Activated T-cell treated with anti-CD3 and anti-CD28 coated beads for 24 hours (primary cell): ENCODE results near the gene SLC29A3.

ENCODE experiments used
- DNase-seq: peaks from one replicate; pipeline ENCODE4 v3.0.0-alpha.2; 2020; ENCODE audit warnings: low read depth

Gene SLC29A3

DNA sequence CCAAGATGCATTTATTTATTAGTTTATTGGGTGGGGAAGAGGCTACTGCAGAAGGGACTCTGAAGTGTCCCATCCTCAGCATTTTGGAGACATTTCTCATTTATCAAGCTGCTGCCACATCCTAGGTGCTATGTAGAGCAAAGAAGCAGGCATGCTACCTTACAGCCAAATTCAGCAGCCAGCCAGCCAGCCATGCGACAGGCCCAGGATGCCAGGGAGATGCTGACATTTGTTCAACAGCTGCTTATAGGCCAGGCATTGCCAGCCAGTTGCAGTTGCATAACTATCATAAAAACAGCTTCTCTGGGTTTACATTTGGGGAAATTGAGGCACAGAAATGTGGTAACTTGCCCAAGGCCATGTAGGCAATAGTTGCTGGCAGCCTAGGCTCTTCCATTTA lies 2.3 kb downstream of the SLC29A3 start:
- DNase-seq: no peak

DNA sequence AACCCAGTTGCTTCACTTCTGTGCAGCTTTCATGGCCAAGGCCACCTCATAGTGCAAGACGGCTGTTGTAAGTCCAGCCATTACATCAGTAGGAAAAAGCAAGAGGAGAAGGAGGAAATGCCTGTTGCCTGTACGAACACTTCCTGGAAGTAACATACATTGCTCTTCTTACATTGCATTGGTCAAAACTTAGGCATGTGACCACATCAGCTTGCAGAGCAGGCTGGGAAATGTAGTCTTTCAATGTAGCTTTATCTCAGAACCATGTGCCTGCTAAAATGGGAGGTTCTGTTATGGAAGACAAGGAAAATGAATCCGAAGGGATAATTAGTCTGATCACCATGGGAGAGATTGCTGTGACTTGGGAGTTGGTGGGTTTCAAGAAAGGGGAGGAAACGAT lies 4.3 kb downstream of the SLC29A3 start:
- no peak for DNase-seq

DNA sequence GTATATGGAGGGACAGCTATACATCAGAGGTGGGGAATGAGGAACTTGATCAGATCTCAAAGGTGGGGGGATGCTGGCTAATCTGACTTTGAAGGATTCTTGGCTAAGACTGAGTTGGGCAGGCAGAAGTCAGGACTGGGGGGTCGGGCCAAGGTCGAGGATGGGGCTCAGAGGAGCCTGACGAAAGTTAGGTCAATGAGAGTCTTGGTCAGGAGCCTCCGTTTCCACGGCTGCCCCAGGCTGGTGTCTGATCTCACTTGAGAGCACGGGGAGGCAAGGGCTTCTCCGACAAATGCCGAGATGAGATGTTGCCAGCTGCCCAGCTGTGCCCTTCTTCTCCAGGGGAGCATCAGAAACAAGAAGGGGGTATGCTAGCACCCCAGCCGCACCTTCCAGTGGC lies 5.7 kb downstream of the SLC29A3 start:
- DNase-seq: no peak

DNA sequence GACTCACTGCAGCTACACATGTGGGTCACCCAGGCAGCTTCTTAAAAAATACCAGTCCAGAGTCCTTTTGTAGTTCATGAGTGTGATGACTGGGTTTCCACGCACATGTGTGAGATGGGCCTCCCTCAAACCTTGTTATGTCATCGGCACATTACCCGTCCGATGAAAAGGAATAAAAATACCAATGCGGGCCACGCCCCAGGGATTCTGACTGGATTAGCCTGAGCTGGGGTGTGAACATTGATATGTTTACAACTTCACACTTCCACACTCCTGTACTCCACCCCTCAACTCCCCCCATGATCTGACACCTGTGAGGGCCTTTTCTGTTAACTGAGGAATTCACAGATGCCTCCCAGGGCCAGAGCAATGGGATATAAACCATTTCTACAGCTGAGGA lies 6.2 kb downstream of the SLC29A3 start:
- DNase-seq: no peak

DNA sequence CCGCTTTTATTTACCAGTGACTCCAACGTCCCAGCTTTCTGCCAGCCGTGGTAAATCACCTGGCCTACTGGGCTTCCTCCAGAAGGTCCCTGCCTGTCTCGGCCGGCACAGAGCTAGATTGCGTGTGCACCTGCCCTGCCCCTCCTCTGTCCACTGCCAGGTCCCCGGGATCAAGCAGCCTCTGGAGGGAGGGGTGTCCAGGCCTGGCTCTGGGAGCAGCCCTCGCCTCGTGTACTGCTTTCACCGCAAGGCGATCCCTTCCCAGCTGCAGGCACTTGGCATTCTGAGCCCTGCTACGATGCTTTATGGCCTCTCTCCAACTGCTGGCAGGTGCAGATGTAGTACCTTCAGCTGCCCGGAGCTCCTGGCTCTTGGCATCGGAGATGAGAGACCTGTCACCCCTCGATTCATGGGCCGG lies 7.4 kb downstream of the SLC29A3 start:
- no peak for DNase-seq

DNA sequence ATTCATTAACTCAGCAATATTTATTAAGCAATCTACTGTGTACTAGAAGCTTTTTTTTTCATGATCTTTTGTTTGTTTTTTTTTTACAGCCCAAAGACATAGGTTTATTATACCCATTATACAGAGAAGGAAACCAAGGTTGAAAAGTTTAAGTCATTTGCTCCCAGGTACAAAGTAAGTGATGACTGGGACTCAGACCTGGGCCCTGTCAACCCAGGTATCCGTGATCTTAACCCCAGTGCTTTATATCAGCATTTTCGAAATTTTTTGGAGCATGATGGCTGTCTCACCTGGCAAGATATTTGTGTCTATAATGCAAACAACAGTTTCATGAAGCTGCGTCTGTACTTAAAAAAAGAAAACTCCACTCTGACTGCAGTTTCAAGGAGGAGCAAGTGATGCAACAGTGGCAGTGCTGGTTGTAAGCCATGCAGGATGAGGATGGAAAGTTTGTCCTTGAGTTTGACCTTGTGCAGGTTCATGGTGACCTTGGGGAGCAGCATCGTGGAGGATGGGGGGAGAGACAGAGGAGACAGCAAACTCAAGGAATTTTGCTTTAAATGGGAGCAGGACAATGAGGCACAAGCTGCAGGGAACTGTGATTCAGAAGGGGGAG lies 11.8 kb downstream of the SLC29A3 start:
- no peak for DNase-seq

DNA sequence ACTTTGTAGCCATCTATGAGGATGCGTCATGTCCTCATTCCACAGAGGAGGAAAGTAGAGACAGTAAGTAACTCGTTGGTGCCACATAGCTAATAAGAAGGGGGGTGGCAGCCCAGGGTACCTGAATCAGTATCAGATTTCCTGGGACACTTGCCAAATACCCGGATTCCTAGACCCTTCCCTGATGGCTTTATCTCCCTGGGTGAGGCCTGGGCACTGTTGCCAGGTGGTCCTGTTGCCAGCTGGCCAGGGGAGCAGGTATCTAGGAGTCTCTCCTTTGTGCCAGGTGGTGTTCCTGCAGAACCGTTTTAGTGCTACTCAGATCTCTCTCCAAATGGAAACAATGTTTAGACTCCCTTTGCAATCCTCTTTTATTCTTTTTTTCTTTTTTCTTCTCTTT lies 12.7 kb downstream of the SLC29A3 start:
- no peak for DNase-seq

DNA sequence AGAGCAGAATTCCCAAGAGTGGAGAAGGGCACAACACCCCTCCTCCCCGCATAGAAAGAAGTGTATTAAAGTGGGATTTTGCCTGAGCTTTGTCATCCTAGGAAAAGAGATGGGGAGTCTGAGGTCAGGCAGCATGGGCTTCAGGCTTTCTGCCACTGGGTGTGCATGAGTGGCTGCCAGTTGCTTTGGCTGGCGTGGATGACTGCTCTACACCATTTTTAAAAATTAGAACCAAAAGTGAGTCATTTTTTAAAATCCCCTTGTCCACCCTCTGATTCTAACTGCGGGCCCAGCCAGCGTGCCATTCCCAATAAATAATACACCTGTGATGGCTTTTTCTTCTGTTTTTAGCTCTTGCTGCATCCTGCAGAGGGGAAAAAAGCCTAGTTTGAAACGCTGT lies 13.4 kb downstream of the SLC29A3 start:
- DNase-seq: no peak

DNA sequence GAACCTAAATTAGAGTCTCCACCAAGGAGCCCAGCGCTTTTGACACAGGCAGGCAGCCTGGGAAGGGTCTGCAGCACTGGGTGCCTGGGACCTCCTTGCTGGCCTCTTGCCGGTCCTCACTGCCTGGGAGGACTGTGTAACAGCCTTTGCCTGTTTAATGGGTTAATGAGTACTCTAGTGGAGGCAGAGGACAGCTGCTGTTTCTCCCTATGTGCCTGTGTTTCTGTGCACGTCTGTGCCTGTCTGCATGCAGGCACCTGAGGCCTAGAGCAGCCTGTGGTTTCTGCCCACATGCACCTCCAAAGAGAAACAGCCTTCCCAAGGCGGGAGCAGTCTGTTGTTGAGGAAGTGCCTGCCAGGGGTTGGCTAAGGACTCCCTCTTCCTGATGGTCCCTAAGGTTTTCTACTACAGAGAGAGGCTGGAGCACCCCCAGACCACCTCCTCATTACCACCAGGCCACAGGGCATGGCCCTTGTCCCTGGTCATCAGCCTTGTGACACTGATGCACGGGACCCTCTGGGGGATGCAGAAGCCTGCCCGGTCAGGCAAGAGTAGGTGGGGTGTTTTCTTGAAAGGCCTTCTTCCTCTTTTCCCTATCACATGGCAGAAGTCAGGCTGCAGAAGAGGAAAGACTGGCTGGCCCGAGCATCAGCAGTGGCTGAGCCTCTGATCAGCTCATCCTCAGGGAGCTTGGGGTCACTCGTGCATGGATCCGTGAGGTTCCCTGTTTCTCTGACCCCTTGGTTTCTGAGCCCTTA lies 14.2 kb downstream of the SLC29A3 start:
- no peak for DNase-seq

DNA sequence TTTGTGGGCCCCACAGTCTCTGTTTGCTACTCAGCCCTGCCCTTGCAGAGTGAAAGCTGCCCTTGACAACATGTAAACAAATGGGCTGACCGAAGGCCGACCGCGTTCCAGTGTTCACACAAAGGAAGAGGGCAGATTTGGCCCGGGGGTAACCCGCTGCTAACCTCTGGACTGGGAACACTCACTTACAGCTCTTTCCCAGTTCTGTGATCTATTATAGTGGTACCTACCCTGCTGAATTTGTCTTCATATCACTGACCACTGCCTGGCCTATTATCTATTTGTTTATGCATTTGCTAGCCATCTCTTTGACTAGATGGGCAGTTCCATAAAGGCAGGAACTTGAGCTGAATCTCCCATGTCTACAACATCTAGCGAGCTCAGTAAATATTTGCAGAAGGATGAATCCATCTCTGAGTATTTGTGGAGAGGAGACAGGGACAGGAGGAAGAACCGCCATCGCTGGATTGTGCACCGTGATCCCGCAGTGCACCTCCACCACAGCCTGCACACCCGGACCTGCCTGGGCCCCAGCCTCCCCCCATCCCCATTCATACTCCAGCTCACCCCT lies 15.2 kb downstream of the SLC29A3 start:
- no peak for DNase-seq

DNA sequence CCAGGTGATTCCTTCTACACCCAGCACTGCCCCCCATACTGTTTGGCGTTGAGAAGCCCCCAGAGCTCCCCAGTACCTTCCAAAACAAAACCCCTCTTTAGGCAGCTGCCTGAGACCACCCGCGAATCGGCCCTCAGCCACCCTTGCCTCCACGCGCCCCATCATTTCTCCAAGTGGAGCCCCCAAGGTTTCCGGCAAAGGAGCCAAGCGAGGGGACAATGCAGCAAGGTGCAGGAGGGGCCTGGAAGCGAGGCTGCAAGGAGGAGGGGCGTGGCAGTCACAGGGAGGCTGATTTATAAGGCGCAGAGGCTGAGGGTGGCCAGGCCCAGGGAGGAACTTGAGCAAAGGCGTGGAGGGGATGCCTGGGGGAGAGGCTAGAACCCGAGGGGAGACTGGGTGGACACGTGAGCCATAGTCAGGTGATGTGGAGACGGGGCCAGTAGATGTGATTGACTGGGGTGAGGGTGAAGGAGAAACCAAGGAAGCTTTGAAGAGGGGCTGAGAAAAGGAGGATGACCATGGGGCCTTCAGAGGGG lies 16.2 kb downstream of the SLC29A3 start:
- no peak for DNase-seq

DNA sequence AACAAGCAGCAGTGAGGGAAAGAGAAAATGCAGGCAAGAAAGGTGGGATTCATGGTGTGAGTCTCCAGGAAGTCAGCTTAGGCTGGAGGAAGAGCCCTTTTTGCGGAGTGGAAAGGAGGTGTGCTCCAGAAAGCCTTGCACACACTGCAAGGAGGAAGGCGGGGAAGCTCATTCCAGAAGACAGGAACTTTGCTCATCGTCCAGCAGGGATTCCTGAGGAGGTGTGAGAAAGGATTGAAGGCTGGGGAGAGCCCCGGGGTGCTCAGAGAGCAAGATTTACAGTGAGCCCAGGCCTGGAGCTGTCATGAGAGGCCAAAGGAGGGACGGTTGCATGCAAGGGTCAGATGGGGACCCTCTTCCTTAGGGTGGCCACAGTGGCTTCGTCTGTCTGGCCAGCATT lies 17.6 kb downstream of the SLC29A3 start:
- no peak for DNase-seq

DNA sequence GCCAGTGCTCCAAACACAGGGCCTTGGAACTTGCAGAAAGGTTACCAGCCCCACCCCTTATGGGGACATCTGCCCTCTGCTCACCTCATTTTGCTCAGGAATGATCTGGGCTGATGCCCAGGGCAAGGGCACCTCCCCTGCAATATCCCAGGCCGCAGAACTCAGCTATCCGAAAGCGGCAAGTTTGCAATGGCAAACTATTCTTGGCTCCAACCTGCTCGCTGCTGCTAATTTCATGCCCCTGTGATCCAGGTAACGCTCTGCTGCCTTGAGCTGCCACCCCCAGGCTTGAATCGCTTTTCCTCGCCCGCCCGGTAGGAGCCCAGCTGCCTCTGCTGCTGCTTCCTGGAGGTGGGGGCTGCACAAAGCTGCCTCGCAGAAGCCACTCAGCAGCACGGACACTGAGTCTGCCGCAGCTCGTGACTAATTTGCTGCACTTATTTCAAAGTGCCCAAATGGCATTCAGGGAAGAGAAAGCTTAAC lies 18.2 kb downstream of the SLC29A3 start:
- DNase-seq: no peak

DNA sequence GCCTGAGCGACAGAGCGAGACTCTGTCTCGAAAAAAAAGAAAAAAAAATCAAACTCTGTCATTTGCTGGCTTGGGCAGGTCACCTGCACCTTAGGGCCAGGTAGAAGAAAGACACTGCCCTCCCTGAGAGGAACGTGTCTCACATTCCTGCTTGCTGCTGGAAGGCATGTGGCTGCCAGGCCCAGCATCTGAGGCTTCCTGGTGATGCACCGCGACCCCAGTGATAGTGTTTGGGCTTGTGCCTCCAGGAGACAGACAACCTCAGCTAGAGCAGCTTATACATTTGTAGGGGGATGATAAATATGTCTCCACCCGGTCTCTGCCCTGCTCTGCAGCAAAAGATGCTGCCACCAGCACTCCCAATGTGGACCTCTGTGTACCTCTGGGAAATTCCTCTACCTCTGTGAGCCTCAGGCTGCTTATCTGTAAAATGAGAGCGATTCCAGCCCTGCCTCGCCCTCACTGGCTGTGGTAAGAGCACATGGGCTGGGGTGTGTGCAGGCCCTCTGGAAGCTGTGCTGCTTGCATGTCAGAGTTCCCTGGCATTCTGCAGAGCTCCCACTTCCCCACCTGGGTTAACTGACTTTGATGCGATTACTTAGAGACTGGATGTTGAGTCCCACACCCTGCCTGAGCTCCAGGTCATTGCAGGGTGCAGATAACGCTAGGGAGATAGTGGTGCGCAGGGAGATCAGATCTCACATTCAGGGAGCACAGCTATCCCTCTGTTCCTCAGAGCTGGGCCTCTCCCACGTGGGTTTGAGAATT lies 19.9 kb downstream of the SLC29A3 start:
- no peak for DNase-seq

DNA sequence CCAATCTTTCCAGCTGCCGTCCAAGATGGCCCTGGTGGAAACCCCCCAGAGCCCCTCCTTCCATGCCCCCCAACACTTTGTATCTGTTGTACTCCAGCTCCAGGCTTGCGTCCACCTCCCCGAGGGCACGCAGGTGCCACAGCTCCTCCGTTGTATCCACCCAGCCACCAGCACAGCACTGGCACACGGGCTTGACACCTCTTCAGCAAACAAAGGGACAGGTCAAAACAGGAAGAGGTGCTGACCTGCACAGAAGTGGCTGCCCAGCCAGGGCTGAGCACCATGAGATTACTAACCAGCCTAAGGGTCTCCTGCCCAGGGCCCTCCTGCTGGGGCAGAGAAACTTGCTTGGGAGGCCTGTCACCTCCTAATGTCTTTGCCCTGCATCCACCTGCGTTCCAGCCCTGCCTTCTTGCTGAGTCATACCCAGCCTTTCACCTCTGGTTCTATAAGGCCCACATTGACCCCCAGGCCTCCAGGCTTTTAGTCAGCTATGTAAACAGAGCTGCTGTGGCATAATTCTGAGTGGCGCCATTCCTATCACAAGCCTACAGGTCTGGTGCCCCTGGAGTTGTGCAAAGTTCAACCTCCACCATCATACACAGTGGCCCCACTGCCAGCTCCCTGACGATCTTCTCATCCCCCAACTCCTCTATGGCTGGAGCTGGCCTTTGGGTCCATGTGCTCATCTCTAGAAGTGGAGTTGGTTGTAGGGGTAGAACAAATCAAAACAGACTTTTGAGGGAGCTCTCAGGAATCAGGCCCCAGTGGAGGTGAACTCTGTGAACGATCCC lies 20.9 kb downstream of the SLC29A3 start:
- no peak for DNase-seq

DNA sequence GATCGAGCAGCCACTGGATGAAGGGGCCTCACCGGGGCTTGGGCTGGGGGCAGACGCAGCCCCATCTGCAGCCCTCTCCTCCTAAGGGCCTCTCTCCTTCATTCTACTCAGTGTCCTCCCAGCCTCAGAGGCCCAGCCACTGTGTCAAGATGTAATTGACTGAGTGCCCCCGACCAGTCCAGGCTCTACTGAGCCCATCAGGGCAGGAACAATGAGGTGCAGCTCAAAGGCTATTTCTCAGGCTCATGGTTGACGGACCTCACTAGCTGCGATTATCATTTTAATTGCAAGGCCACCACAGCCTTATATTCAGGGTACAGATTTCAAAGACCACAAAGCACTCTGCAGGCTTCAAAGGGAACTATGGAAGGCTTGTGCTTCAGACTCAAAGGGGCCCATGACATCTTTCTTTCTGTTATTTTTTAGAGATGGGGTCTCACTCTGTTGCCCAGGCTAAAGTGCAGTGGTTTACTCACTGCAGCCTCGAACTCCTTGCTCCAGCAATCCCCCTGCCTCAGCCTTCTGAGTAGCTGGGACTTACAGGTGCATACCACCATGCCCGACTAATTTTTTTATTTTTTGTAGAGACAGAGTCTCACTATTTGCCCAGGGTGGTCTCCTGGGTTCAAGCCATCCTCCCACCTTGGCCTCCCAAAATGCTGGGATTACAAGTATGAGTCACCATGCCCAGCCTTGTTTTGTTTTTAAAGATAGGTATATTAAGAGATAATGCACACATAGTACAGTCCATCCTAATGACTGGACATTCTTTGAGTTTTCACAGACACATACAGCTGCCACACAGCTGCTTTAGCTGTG lies 23.7 kb downstream of the SLC29A3 start:
- DNase-seq: no peak

DNA sequence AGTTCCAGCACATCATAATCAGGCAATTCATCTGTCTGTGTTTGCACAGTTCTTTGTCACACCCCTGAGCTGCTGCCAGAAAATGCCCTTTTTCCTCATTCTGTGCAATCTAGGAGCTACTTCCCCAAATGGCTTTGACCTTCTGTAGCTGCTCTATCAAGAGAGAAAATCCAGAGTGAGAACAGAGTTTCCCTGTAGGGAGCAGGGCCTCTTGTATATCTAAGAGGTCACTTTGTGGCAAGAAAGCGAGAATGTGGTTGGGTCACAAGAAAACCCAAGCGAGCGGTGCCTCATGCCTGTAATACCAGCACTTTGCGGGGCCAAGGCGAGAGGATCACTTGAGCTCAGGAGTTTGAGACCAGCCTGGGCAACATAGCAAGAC lies 24.3 kb downstream of the SLC29A3 start:
- DNase-seq: no peak

DNA sequence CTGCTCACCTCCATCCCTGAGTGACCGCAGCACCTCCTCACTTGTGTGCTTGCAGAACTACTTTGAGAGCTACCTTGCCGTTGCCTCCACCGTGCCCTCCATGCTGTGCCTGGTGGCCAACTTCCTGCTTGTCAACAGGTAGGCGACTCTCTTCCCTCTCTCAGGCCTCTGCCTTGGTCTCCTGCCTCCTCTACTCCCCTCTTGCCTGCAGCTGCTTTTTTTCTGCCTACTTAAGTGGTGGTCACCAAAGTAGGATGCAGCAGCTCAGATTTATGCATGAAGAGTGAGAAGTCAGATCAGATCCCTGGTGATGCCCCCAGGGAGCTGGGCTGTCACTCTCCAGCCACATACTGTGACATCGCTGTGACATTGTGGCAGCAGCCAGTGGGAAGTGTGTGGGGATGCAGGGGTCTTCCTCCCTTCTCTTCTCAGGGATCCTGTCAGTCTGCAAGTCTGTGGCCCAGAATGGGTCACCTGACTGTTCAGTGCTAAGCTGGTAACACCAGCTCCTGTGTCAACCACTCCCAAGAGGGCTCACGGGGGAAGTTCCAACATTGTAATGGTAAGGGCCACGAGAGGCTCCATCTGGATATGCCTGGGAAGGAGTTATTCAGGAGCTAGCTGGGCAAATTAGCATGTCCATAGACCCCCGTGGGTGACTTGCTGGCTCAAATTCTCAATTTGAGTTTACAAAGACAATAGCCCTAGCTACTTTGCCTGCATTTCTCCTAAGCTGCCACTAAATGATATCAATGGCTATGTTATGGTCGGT lies 25.3 kb downstream of the SLC29A3 start:
- no peak for DNase-seq

DNA sequence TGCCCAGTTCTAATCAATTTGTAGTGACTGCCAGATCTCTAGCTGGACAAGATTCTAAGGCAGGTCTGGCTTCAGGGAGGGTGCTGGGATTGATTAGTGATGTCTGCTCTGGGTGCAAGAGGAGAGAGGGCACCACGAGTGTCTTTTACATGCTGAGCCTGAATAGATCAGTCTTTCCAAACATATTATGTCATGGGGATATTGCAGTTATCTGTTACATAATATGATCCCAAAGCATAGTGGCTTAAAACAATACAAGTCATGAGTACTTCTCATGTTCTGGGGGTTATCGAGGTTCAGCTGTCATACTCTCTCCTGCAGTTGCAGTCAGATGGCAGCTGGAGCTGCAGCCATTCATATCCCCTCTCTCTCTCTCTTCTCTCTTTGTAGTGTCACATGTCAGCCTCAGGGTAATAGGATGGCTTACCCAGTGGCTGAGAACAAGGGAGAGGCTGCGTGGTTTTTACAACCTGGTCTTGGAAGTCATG lies 26.0 kb downstream of the SLC29A3 start:
- DNase-seq: no peak

DNA sequence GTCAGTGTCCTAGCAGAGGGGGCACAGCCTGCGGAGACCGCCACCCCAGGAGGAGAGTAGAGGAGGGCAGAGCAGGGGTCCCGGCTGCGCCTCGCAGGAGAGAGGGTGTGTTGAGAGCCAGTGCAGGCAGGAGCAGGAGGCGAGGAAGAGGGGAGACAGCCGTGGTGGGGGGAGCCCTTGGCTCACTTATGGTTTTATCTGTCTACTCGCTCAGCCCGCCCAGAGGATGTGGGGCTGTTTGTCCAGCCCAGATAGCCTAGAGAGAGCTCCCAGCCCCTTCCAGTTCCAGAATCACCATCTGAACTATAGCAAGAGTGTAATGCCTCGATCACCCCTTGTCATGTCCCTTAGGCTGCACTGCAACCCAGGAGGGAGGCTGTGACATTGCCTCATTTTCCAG lies 26.6 kb downstream of the SLC29A3 start:
- DNase-seq: no peak
